ENCODE results near the gene FBL.

The FBL gene

DNA sequence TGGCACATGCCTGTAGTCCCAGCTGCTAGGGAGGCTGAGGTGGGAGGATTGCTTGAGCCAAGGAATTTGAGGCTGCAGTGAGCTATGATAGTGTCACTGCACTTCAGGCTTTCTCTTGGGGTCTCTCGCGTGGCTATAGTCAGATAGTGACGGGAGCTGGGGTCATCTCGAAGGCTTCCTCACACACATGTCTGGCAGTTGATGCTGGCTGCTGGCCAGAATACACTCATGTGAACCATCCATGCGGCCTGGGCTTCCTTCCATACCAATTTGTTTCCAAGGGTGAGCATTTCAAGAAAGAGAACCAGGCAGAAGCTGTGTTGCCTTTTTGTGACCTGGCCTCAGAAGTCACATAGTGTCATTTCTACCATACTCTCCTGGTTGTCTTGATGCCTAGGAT is 41.1 kb downstream of the FBL start:
- TF ChIP-seq, protein P1, sequence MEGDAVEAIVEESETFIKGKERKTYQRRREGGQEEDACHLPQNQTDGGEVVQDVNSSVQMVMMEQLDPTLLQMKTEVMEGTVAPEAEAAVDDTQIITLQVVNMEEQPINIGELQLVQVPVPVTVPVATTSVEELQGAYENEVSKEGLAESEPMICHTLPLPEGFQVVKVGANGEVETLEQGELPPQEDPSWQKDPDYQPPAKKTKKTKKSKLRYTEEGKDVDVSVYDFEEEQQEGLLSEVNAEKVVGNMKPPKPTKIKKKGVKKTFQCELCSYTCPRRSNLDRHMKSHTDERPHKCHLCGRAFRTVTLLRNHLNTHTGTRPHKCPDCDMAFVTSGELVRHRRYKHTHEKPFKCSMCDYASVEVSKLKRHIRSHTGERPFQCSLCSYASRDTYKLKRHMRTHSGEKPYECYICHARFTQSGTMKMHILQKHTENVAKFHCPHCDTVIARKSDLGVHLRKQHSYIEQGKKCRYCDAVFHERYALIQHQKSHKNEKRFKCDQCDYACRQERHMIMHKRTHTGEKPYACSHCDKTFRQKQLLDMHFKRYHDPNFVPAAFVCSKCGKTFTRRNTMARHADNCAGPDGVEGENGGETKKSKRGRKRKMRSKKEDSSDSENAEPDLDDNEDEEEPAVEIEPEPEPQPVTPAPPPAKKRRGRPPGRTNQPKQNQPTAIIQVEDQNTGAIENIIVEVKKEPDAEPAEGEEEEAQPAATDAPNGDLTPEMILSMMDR (IDR thresholded peaks at IDR 0.05; ENCODE audit: insufficient read depth, low read depth, low read length, missing control alignments) = no peak
- DNase-seq (ENCODE audit: low read depth) = no peak
- no peak overlapping the region for H3K4me3 ChIP-seq (ENCODE audit: low read length)

DNA sequence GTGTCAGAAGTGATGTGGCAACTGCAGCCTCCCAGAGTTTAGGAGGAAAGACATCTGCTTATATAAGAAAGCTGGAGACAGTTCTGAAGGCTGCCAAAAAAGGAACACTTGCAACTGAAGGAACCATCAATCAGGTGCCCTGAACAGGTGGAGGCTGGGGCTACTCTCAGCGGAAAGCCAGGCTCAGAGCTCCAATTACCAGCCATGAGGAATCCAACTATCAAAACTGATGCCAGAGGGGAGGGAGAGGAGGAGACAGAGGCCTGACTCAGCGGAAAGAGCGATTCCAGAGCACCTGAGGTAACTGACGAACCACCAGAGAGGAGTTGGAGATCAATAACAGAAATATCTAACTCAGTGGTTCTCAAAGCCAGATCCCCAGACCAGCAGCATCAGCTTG is 43.2 kb downstream of the FBL start:
- no peak overlapping the region for H3K4me3 ChIP-seq (ENCODE audit: low read length)
- TF ChIP-seq, protein P1 (IDR thresholded peaks at IDR 0.05; ENCODE audit: insufficient read depth, low read depth, low read length, missing control alignments) = no peak
- DNase-seq (ENCODE audit: low read depth) = peak; percentile 15

DNA sequence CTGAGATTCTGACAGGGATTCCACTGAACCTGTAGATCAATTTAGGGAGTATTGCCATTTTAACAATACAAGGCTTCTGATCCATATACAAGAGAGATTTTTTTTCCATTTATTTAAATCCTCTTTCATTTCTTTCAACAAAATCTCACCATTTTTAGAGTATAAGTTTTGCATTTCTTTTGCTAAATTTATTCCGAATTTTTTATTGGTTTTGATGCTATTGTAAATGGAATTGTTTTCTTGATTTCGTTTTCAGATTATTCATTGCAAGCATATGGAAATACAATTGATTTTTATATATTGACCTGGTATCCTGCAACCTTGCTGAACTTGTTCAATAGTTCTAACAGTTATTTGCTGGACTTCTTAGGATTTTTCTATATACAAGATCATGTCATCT is 49.1 kb downstream of the FBL start:
- DNase-seq (ENCODE audit: low read depth) = no peak
- TF ChIP-seq, protein P1 (IDR thresholded peaks at IDR 0.05; ENCODE audit: insufficient read depth, low read depth, low read length, missing control alignments) = no peak
- H3K4me3 ChIP-seq (ENCODE audit: low read length) = no peak overlapping the region

DNA sequence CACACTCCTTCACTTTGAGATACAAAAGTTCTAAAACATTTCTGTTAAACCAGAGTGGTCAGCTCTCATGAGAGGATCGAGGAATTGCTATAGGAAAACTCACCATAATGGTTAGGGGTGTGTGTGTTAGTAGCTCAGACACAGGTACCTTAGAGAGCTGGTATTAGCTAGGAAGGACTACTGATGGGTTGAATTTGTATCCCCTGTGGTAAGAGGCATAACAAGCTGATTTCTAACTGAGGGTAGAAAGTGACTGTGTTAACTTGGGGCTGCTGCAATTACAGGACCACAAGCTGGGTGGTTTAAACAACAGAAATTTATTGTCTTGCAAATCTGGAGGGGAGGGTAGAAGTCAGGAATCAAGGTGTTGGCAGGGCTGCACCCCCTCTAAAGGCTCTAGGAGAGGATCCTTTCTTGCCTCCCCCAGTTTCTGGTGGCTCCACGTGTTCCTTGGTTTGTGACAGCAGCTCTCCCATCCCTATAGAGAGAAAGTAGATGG is 50.1 kb downstream of the FBL start:
- no peak overlapping the region for H3K4me3 ChIP-seq (ENCODE audit: low read length)
- DNase-seq (ENCODE audit: low read depth) = no peak
- TF ChIP-seq, protein P1 (IDR thresholded peaks at IDR 0.05; ENCODE audit: insufficient read depth, low read depth, low read length, missing control alignments) = no peak

DNA sequence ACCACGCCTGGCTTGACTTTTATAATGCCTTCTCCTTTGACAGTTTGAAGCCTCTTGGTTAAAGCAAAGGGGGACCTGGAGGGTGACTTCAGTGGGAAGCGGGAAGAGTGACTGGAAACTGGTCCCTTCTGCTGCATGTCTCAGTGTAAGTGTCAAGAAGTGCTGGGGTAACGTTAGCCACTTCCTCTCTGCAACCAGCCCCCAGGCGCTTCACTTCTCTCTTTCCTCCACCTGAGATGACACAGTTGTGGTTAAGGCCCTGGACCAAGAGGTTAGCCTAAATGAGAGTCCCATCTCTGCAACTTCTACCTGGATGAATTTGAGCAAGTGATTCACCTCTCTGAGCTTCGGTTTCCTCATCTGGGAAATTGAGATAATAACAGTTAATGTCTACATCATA is 51.2 kb downstream of the FBL start:
- TF ChIP-seq, protein P1 (IDR thresholded peaks at IDR 0.05; ENCODE audit: insufficient read depth, low read depth, low read length, missing control alignments) = no peak
- DNase-seq (ENCODE audit: low read depth) = no peak
- no peak overlapping the region for H3K4me3 ChIP-seq (ENCODE audit: low read length)

DNA sequence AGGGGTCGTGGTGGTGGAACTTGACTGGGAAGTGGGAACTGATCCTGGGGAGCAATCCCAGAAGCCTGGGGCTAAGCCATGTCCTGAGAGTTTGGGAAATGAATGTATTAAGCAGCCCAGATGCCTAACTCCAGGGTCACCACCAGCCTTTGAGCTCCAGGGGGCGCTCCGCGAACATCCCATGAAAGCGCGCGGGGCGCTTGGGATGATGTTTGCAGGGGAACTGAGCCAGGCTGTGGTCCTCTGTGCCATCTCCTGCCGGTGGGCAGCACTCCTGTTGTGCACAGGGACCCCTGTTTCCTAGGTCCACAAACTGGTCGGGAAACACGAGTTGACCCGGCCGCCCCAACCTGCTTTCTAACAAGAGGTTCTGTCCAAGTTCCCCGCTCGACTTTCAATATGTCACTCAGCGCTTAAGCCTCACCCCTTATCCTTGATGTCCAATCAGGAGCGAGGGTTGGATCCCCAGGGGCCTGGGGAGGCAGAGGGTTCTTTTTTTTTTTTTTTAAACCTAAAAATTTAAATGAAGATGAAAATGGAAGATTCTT is 53.1 kb downstream of the FBL start:
- TF ChIP-seq, protein P1 (IDR thresholded peaks at IDR 0.05; ENCODE audit: insufficient read depth, low read depth, low read length, missing control alignments) = peak; percentile 91
- DNase-seq (ENCODE audit: low read depth) = peak; percentile 71
- peak overlapping the region; percentile 18 for H3K4me3 ChIP-seq (ENCODE audit: low read length)

DNA sequence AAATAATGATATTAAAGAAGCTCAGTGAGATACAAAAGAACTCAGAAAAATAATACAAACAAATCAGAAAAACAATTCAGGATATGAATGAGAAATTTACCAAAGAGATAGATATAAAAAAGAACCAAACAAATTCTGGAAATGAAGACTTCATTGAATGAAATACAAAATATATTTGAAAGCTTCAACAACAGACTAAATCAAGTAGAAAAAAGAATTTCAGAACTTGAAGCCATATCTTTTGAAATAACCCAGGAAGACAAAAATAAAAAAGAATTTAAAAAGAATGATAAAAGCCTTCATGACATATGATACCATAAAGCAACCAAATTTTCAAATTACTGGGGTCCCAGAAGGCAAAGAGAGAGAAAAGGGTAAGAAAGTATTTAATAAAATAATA is 57.9 kb downstream of the FBL start:
- TF ChIP-seq, protein P1 (IDR thresholded peaks at IDR 0.05; ENCODE audit: insufficient read depth, low read depth, low read length, missing control alignments) = no peak
- no peak overlapping the region for H3K4me3 ChIP-seq (ENCODE audit: low read length)
- no peak for DNase-seq (ENCODE audit: low read depth)
